ENCODE results near the gene NTNG1.

The NTNG1 gene

DNA sequence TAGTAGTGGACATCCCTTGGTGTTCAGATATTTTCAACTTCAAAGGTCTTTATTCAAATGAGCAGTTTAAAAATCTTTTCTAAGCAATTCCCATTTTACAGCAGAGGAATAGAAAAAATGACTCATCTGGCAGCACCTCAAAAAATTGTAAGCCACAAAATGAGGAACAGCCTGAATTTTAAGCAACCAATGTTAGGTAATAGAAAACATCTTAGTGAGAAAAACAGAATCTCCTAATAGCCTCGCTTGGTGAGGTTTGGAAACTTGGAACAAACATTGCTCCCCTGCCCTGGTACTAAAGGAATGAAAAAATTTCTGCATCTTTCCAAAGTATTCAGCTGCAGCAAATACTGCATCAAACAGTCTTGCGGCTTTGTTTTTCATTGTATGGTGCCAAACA lies 264.4 kb downstream of the NTNG1 start:
- no peak for DNase-seq (ENCODE audit: low spot score)

DNA sequence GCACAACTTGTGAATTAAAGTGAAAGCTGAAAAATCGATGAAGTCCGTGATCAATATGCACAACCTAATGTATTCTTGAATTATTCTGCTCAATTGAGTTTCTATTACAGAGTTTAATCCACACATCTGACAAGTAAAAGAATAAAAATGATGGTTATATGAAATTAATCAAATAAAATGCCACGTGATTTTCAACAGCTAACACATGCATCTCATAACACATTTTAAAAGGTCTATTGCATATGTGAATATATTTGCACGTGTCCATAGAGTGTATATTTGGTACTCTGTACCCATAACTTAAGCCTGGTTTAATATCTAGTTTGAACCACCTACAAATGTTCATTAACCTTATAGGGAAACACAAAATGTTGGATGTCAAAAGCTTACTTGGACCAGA lies 266.2 kb downstream of the NTNG1 start:
- no peak for DNase-seq (ENCODE audit: low spot score)

DNA sequence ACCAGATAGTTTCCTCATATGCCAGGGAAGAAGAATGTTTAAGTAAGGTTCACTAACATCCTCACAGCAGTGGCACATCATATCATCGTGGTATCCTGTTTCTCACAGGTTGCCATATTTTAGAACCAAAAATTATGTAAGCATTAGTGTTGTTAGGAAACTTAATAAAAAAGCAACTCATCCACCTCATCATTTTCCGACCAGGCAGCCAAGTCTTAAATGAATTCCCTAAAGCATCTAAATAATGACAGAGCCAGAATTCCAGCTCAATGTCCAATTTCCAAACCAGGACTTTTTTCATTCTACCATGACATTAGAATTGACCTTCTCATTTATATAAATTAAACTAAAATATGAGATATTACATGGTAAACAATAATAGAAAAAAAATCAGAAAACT lies 272.7 kb downstream of the NTNG1 start:
- no peak for DNase-seq (ENCODE audit: low spot score)

DNA sequence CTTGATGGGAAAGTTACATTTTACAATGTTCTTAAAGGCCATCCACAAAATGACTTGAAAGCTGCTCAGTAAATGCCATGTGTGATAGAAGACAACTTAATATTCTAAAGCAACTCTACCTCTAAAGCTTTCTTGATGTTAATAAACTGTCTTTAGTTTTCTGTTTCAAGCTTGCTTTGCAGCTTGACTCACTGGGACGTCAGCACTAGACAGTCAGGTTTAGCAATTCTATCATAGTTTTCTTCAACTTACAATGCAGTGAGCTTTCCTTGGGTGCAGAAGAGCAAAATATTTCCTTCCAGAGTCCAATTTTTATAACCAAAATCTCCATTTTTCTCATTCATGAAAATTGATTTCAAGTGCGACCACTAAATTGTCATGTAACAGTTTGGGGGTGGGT lies 273.1 kb downstream of the NTNG1 start:
- DNase-seq (ENCODE audit: low spot score): no peak

DNA sequence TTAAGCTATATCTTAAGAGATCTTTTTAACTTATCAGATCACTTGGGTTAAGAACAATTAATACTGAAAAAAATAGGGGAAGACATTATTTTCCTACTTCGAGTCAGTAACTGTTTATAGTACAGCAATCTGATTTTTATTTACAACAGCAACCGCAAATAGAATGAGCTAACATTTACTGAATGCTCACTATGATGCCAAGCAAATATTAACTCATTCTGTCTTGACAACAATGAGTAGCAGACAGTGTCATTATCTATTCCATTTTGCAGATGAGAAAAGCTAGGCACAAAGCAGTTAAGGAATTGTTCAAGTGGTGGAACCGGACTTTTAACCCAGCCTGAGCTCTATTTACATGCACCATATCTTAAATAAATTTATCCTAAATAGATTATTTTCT lies 273.7 kb downstream of the NTNG1 start:
- DNase-seq (ENCODE audit: low spot score): no peak

DNA sequence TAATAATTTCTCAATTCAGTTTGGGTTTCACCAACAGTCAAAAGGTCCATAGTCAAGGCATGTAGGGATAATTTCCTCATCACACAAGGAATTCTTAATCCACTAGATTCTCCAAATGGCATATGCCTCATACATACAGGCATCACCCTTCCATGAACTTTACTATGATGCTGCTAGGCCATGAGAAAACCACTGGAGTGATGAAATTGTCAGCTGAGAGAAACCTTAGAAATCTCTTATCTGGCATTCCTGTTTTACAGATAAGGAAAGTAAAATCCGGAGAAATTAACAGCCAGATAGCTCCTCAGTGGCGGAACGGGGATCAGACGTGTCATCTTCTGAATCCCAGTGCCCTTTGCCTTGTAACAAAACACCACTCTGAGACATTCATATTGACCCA lies 274.4 kb downstream of the NTNG1 start:
- no peak for DNase-seq (ENCODE audit: low spot score)

DNA sequence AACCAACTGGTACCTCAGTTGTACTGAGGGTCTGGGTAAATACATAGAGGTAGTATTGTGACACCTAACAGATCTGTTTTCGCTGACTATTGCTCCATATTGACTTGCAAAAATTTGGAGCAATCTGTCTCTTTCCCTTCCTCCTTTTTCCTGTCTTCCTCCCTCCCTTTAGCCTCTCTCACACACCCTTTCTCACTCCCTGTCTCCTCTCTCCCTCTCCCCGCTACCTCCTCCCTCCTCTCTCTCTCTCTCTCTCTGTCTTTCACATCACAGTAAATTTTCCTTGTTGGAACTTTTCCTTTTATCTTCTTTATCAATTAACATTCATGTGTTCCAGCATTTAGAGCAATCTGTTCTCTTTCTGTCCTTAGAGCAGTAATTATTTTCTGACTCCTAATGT lies 278.2 kb downstream of the NTNG1 start:
- no peak for DNase-seq (ENCODE audit: low spot score)

DNA sequence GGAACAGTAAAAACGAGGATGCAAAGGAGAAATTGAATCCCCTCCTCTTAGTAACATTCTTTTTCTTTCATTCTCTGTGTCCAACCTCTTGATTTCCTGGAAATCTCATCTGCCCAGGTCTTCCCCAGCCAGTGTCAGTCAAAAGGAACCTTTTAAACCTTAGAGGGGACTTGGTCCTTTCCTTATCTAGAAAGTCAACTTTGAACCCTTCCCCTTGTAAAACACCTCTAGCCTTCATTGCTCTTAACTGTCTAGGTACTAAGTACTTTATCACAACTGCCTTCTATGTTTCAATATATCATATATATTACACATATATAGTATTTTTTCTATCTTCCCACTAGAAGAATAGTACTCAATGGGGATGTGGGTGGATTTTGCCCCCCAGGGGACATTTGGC lies 282.1 kb downstream of the NTNG1 start:
- DNase-seq (ENCODE audit: low spot score): no peak

DNA sequence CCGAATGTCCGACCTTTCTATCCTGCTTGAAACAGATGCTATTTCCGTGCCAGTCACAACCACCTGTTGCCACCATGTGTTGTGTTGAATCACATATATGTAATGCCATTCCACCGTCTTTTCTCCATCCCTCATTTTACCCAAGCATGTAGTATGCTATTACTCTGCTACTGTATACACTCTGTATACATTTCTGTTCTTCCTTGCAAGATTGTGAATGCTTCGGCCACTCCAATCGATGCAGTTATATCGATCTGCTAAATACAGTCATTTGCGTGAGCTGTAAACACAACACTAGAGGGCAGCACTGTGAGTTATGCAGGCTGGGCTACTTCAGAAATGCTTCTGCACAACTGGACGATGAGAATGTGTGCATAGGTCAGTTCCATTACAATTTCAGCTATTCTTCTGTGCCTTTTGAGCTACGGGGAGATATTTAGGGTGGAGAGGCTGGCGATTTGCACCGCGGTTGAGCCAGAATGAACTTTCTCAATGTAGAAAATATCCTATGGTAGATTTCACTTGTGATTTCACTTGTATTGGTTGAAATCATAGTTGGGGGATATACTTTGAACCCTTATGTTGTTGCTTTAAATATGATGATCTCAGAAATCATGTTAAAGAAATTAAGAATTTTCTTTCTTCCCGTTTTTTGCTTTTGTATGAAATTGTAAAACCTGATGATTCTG lies 289.8 kb downstream of the NTNG1 start:
- DNase-seq (ENCODE audit: low spot score): peak; percentile 54

DNA sequence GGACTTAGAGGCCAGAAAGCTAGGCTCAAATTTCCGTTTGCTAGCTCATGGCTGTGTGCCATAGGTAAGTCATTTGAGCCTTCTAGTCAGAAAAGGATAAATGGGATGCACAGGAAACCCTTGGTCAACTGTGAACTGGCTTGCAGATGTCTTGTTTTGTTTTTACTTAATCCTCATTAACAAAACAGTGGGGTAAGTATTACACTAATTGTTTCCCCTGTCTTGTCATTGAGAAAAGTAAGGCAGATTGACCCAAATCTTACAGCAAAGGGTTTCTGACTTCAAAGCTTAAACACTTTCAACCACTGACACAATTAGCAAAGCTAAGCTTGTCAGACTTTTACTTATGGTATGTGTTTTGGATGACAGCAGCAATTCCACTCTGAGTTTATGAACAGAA lies 291.3 kb downstream of the NTNG1 start:
- no peak for DNase-seq (ENCODE audit: low spot score)

DNA sequence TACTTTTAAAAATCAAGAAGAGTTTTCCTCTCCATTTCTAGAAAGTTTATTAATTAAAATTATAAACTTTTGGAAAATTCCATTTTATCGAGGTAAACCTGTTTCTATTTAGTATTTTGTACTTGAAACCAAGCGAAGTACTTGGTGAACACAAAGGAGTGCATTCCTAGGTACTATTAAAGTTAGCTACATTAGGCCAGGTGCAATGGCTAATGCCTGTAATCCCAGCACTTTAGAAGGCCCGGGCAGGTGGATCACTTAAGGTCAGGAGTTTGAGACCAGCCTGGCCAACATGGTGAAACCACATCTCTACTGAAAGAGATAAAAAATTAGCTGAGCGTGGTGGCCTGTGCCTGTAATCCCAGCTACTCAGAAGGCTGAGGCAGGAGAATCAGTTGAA lies 292.2 kb downstream of the NTNG1 start:
- no peak for DNase-seq (ENCODE audit: low spot score)

DNA sequence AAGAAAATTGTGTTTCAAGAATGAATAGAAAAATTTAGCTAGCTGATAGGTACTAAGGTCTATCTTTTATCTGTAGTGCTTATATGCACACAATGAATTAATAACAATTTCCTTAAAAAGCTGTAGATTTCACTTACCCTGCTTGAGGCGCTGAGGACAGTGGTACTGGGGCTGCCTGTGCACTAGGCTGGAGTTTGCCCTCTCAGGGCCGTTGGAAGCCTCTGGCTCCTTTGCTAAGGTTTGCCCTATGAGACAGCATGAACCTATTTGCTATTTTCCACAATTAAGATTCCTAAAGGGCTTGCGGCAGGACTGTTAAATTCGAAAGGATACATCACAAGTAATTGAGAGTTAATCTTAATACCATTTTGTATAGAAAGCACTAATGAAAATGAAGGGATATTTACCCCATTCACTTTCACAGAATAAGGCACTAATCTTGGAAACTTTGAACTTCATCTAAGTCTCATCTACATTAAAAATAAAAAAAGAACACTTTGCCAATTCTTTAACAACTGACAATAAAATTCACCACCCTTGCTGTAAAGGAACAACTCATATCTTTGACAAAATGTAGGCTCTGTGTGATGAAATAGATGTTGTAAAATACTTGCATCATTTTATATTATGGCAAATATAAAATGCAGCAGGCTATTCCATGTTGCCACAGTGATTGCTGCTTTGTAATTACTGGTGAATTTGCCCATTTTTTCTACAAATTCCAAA lies 293.0 kb downstream of the NTNG1 start:
- DNase-seq (ENCODE audit: low spot score): no peak

DNA sequence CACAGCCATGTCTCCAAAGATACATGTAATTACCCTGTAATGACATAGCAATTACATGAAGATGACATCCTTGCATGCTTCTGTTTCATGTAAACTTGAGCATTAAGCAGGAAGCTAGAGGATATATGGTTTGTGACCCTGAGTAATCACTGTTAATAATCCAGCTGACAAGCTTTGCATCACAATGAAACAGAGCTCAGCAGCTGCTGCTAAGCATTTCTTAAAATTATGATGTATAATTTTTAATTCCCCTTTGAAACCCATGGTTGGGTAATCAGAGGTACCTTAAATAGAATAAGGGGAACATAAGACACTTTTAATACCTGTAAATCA lies 293.5 kb downstream of the NTNG1 start:
- no peak for DNase-seq (ENCODE audit: low spot score)

DNA sequence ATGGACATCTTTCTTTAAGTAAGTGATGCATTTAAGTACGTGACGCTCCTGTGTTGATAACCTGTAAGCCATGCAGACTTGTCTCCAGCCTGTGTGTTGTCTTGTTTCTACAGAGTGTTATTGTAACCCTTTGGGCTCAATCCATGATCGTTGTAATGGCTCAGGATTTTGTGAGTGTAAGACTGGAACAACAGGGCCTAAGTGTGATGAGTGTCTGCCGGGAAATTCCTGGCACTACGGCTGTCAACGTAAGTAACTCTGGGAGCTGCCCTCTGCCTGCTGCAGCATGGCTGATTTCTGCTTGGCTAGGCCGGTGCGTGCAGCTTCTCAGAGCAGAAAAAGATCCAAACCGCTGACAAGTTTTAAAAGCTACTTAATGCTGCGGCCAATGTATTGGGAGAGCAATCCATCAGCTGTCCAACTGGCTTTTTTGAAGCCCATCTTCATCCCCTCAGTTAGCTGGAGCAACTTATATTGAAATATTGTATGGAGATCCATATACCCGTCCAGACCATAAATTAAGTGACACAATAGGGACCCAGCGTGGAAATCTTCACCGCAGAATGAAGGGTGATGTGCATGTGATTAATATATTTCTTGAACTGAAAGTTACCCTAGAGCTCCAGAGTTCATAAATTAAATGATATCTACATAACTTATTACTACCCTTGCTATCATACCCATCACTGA lies 295.9 kb downstream of the NTNG1 start:
- no peak for DNase-seq (ENCODE audit: low spot score)

DNA sequence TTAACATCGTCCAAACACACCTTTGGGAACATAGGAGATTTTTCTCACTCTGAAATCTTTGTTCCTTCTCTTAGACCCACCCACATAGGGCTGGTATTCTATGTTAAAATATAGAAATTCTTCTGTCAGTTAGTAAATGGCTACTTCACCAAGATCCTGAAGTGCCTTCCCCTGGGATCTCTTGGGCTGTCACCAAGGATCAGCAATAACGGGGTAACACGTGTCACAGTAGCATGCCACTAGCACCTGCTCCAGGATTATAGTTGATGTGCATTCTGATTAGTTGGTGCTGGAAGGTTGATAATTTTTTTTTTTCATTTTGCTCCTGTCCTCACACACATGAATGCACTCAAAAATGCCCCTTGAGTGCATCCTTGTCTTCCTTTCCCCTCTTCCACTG lies 298.7 kb downstream of the NTNG1 start:
- no peak for DNase-seq (ENCODE audit: low spot score)

DNA sequence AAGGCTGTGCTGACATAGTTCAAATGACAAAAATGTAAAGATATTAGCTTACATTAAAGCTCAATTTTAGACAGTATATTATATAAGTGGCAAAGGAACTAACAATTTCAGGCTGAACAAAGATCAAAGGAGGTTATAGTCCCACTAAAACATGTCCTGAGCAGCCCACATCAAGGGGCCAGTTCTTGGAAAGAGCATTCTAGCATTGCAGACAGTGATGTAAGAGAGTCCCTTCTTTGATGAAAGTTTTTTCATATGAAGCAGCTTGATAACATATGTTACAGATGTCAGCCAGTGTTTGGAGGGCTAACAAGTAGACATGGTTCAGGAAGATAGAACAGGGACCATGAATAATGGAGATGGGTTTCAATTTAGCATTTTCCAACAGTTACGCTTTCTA lies 301.7 kb downstream of the NTNG1 start:
- no peak for DNase-seq (ENCODE audit: low spot score)

DNA sequence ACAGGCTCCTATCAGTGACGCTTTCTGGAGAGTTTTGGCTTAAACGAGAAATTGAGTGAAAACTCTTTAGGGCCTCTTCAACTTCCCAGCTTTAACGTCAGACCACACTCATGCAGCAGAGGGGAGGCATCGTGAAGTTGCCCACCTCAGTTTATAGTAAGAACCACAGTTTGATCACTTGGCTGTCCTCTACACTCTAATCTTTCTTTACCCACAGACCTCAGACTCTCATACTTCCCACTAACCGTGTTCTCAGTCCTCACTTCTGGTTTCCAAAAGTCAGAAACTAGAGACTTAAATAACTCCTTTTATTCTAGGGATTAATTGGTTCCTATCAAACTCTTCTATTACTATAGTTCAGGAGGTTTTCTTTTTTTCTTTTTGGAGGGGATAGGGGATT lies 302.2 kb downstream of the NTNG1 start:
- no peak for DNase-seq (ENCODE audit: low spot score)

DNA sequence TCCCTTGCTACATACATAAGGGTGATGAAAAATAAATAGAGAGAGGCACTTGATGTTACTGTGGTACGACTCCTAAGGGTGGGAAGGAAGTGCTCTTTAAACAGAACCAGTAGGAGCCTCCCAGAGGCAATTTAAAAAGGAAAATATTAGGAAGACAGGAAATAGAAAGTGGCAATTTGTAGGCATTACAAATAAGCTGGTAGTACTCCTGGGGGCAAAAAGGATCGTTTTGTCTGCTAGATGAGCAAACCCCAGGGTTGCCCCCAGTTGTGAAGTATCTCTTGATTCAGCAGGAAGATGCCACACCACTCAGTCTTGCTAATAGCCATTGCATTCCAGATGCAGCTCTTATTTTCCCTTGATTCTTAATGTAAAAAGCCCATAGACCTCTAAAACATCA lies 303.0 kb downstream of the NTNG1 start:
- no peak for DNase-seq (ENCODE audit: low spot score)

DNA sequence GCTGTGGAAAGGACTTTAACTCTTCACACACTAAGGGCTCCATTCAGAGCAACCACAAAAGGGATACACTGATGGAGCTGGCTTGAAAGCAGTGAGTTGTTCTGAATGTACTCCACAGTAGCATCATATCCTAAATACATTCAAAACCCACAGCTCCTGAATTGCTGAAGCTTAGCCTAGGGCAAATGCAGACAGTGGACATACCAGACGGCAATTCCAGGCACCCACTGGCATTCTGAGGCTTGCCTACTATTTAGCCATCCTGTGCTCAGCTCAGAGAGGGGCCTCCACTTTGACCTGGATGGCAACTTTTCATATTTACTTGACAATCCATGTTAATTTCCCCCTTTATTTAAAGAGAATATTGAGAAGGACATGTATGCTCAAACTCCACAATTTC lies 303.5 kb downstream of the NTNG1 start:
- no peak for DNase-seq (ENCODE audit: low spot score)

DNA sequence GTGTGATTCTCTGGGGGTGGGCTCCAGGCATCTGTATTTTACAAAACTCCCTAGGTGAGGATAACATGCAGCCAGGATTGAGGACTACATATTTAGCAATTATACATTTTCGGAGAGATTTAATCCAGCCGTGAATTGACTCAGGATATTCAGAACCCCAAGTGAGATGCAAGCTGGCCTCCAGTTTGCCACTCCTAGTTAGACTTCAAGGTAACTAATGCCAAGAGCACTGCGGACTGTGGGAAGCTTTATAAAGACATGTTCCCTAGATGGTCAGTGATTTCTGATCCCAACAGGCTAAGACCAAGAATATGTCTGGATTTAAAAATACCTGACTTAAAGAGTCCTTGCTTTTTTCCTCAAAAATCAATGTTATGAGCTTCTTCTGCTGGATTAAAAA lies 308.5 kb downstream of the NTNG1 start:
- DNase-seq (ENCODE audit: low spot score): no peak

DNA sequence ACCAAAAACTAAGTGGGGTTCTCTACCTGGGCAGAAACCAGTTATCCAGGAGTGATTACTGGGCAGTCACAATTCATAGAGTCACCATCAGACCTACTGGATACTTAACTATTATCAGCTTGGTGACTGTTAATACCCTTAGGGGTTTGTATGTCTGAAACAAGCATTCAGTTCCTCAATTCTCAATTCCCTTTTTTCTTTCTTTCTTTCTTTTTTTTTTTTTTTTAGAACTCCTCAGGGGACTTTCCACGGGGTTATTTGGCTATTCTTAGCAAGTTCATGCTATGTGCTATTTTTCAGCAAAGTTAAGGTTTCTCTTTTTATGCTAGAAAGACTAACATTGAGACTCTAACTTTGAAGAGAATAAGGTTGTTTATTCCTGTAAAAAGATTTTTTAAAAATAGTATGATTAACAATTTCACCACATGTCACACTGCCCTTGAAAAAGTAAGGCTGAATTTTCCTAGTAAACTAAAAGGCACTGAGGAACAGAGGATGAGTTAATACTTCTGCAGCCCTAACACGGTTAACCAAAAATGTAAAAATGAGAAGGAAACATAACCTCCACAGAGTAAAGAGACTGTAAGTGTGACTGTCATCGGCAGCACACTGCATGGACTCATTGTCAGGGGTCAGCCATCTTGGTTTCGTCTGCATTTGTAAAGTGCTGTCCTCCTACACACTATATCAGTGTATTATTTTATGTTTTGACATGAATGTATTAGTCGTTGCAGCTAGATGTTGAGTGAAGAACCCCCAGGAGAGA lies 310.2 kb downstream of the NTNG1 start:
- DNase-seq (ENCODE audit: low spot score): no peak

DNA sequence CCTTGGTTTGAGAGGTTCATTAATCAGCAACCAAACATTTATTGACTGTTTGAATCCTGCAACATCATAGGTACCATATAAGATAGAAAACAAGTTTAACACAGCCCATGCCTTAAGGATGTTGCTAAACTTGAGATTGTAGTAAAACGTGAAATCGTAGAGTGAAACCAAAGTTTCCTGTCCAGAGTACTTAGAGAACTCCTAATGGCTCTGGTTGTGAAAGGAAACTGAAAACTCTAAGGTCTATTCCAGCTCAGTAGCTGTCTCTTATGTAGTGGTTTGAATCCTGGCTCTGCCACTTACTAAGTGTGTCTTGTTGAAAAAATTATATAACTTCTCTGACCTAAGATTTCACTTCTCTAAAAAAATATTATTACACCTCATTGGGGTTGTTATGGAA lies 310.9 kb downstream of the NTNG1 start:
- no peak for DNase-seq (ENCODE audit: low spot score)

DNA sequence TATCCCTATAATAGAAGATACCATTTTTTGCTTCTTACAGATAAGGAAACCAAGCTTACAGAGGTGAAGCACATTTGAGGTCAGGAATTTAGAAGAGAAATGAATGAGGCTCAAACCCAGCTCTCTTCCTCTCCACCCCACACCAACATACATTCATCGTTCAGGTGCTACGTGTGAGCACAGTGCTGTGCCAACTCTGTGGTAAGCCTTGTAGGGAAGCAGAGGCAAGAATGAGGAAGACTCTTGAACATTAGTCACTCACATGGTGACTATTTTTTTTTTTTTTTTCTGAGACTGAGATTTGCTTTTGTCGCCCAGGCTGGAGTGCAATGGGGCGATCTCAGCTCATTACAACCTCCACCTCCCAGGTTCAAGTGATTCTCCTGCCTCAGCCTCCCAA lies 314.0 kb downstream of the NTNG1 start:
- DNase-seq (ENCODE audit: low spot score): no peak
